Measurements from ENCODE around the gene CAPN2. TPM values are rescaled to one million over a fixed set of nuclear protein-coding genes. Genes with fewer than 3 reads are reported as not detected.

CAPN2 gene
- total and polyA plus RNA-seq, 2 donors (not counting 1 experiment from before 2014, with no cell fraction given): 63.9 to 79.6 TPM

DNA sequence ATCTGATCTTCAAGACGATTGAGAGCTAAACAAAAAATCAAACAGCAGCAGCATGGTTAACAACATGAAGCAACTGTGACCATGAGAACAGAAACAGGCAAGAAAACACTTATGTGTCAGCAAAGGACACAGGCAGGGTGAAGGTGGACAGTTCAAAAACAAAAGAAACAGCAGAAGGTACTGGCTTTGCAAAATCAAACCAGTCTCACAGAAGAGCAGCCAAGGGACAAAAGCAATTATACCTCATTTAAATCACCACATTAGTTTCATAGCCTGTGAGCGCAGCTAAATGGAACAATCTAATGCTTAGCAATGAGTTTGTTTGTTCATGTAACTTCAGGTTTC is 59.1 kb downstream of the CAPN2 start:
- Histone ChIP-seq H3K9ac (ENCODE audit: low read length) (no peak overlapping the region), H3K4me2 (replicated peaks; ENCODE audit: low read depth, low read length, poor library complexity, severe bottlenecking) (no peak overlapping the region), H3K79me2 (ENCODE audit: control insufficient read depth, insufficient read depth, low read length) (no peaks in the 10 kb centered on the region), H3K9me3 (ENCODE audit: control extremely low read depth in 1 of 3, control insufficient read depth in 2 of 3, insufficient read depth in 1 of 3, low read length in 2 of 3) (no peaks in the 10 kb centered on the region), H3K36me3 (replicated peaks in 1 of 2; ENCODE audit: control extremely low read depth in 1 of 2, control insufficient read depth in 1 of 2, extremely low read depth in 1 of 2, insufficient read depth in 2 of 2, low read length in 1 of 2) (peaks cover 9 to 55% of the 10 kb centered on the region in 2 experiments), H3K27me3 (replicated peaks in 1 of 4; ENCODE audit: control extremely low read depth in 1 of 4, control insufficient read depth in 3 of 4, insufficient read depth in 4 of 4, low read length in 3 of 4) (no peaks in the 10 kb centered on the region), H3K4me3 (ENCODE audit: control extremely low read depth in 1 of 5, extremely low read depth in 1 of 5, insufficient read depth in 1 of 5, low read depth in 2 of 5, low read length in 4 of 5) (no peak overlapping the region), H2AFZ (ENCODE audit: insufficient read depth, low read depth, low read length, poor library complexity, severe bottlenecking) (no peak overlapping the region), H4K20me1 (ENCODE audit: control insufficient read depth, insufficient read depth, low read length, poor library complexity, severe bottlenecking) (no peaks in the 10 kb centered on the region), H3K27ac (ENCODE audit: low read length in 2 of 2) (no peak overlapping the region), H3K4me1 (ENCODE audit: control insufficient read depth in 2 of 2, insufficient read depth in 2 of 2, low read length in 2 of 2) (no peaks in the 10 kb centered on the region)
- H3K27ac Mint-ChIP-seq: no peak overlapping the region
- ChIA-PET POLR2A (no interaction called here), CTCF (interaction anchor here (0.6 kb wide), 1 partner anchor 22 kb away, joined by 3 read pairs; no protein-coding TSS in a partner anchor)
- ATAC-seq (ENCODE audit: low read depth) (no peak), DNase-seq (no peak)
- WGBS (ENCODE audit: insufficient coverage): 80% methylated on average over 1 of the region's 2 CpGs
- H3K4me1 Mint-ChIP-seq: peaks cover 13% of the 10 kb centered on the region
- H3K27me3 Mint-ChIP-seq: no peaks in the 10 kb centered on the region
- H3K4me3 Mint-ChIP-seq: no peak overlapping the region
- TF ChIP-seq, protein P1, sequence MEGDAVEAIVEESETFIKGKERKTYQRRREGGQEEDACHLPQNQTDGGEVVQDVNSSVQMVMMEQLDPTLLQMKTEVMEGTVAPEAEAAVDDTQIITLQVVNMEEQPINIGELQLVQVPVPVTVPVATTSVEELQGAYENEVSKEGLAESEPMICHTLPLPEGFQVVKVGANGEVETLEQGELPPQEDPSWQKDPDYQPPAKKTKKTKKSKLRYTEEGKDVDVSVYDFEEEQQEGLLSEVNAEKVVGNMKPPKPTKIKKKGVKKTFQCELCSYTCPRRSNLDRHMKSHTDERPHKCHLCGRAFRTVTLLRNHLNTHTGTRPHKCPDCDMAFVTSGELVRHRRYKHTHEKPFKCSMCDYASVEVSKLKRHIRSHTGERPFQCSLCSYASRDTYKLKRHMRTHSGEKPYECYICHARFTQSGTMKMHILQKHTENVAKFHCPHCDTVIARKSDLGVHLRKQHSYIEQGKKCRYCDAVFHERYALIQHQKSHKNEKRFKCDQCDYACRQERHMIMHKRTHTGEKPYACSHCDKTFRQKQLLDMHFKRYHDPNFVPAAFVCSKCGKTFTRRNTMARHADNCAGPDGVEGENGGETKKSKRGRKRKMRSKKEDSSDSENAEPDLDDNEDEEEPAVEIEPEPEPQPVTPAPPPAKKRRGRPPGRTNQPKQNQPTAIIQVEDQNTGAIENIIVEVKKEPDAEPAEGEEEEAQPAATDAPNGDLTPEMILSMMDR (IDR thresholded peaks at IDR 0.05): no peak
- TF ChIP-seq EZH2 (IDR thresholded peaks at IDR 0.05; ENCODE audit: borderline replicate concordance, insufficient read depth, low read depth, low read length, poor library complexity, severe bottlenecking): no peak
- no peaks in the 10 kb centered on the region for H3K9me3 Mint-ChIP-seq (ENCODE audit: insufficient read depth)
- intact Hi-C loops (cut with micrococcal nuclease): no loop called here

DNA sequence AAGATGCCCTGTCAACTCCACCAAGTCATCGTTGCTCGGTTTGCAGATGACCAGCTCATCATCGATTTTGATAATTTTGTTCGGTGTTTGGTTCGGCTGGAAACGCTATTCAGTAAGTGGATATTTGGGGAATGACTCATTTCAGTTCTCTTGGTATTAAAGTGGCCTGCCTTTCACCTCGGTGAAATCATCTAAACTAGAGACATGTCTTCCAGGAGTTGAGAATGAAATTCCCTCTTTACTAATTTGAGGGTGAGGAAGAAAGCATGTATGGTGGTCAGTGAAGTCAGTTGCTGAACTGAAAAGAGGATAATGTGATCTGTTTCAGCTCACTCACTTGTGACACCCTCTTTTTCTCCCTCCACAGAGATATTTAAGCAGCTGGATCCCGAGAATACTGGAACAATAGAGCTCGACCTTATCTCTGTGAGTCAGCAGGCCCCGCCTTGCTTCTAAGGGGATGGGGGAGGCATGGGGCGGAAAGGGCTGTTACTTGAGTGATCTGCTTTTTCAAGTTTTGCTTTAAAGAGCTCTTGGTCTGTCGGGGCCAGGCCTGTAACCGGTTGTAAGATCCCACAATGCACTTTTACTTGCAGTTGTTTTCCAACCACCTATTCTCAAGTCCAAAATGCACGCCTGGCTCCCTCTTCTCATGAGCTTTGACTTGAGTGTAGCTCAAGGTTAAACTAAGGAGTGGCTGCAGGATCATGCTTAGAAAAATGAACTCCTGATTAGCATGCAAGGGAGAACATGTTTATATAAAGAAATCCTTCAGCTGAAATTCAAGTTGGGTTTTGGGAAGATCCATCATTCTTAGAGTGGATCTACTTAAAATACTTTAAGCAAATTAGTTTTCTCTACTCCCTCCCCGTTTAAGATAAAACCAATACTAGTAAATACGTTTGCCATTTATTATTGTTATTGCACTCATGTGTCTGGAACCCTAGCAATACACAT is 59.8 kb downstream of the CAPN2 start:
- ChIA-PET CTCF (interaction anchor here (0.6 kb wide), 1 partner anchor 23 kb away, joined by 3 read pairs; no protein-coding TSS in a partner anchor), POLR2A (no interaction called here)
- Mint-ChIP-seq H3K27ac (peak overlapping the region; percentile 26), H3K4me1 (peaks cover 13% of the 10 kb centered on the region), H3K9me3 (ENCODE audit: insufficient read depth) (no peaks in the 10 kb centered on the region), H3K4me3 (no peak overlapping the region), H3K27me3 (no peaks in the 10 kb centered on the region)
- H3K4me3 ChIP-seq (ENCODE audit: control extremely low read depth in 1 of 5, extremely low read depth in 1 of 5, insufficient read depth in 1 of 5, low read depth in 2 of 5, low read length in 4 of 5): no peak overlapping the region
- no peak overlapping the region for H3K27ac ChIP-seq (ENCODE audit: low read length in 2 of 2)
- no peaks in the 10 kb centered on the region for H4K20me1 ChIP-seq (ENCODE audit: control insufficient read depth, insufficient read depth, low read length, poor library complexity, severe bottlenecking)
- ATAC-seq (ENCODE audit: low read depth): no peak
- H3K9me3 ChIP-seq (ENCODE audit: control extremely low read depth in 1 of 3, control insufficient read depth in 2 of 3, insufficient read depth in 1 of 3, low read length in 2 of 3): no peaks in the 10 kb centered on the region
- intact Hi-C loops (cut with micrococcal nuclease): no loop called here
- H3K4me1 ChIP-seq (ENCODE audit: control insufficient read depth in 2 of 2, insufficient read depth in 2 of 2, low read length in 2 of 2): no peaks in the 10 kb centered on the region
- no peaks in the 10 kb centered on the region for H3K27me3 ChIP-seq (replicated peaks in 1 of 4; ENCODE audit: control extremely low read depth in 1 of 4, control insufficient read depth in 3 of 4, insufficient read depth in 4 of 4, low read length in 3 of 4)
- H3K4me2 ChIP-seq (replicated peaks; ENCODE audit: low read depth, low read length, poor library complexity, severe bottlenecking): no peak overlapping the region
- 75% methylated on average over 8 of the region's 16 CpGs for WGBS (ENCODE audit: insufficient coverage)
- TF ChIP-seq EZH2 (IDR thresholded peaks at IDR 0.05; ENCODE audit: borderline replicate concordance, insufficient read depth, low read depth, low read length, poor library complexity, severe bottlenecking): no peak
- TF ChIP-seq, protein P1 (IDR thresholded peaks at IDR 0.05): no peak
- no peaks in the 10 kb centered on the region for H3K79me2 ChIP-seq (ENCODE audit: control insufficient read depth, insufficient read depth, low read length)
- H3K36me3 ChIP-seq (replicated peaks in 1 of 2; ENCODE audit: control extremely low read depth in 1 of 2, control insufficient read depth in 1 of 2, extremely low read depth in 1 of 2, insufficient read depth in 2 of 2, low read length in 1 of 2): peaks cover 9 to 57% of the 10 kb centered on the region in 2 experiments
- no peak for DNase-seq
- H3K9ac ChIP-seq (ENCODE audit: low read length): no peak overlapping the region
- no peak overlapping the region for H2AFZ ChIP-seq (ENCODE audit: insufficient read depth, low read depth, low read length, poor library complexity, severe bottlenecking)
